ENCODE data around the gene IFITM5.

DNA sequence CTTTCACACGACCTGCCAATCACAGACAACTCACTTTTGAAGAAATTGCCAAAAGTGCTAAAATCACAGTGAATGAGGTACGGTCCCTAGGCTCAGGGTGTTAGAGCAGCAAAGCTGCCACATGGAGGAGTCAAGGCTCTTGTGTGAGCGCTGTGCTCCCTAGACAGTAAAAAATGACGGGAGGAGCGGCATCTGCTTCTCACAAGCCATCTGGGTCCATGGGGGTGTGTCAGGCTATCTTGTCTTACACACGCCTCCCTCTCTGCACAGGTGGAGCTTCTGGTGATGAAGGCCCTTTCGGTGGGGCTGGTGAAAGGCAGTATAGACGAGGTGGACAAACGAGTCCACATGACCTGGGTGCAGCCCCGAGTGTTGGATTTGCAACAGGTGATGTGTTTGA is 47.8 kb downstream of the IFITM5 start:
- peak in 2 of 3 experiments; percentile 19 to 27; a peak in 2 of 6 replicates for TF ChIP-seq CTCF (IDR thresholded peaks at IDR 0.05 in 2 of 3, conservative IDR thresholded peaks at IDR 0.05 in 1 of 3; ENCODE audit: insufficient read depth in 2 of 3, low read depth in 1 of 3, low read length in 3 of 3)
- no peak for TF ChIP-seq AFF4 (CRISPR knock-in tag; IDR thresholded peaks at IDR 0.05)
- no peak for TF ChIP-seq ZBED1 (IDR thresholded peaks at IDR 0.05)
- no peak for TF ChIP-seq CBX5 (IDR thresholded peaks at IDR 0.05; ENCODE audit: borderline replicate concordance, low read depth)
- TF ChIP-seq ATF7 (IDR thresholded peaks at IDR 0.05), result no peak
- no peak for TF ChIP-seq PCBP1 (IDR thresholded peaks at IDR 0.05; ENCODE audit: low read depth, low read length, poor library complexity, severe bottlenecking)
- TF ChIP-seq POLR3A (IDR thresholded peaks at IDR 0.05; ENCODE audit: borderline replicate concordance, extremely low read depth, insufficient read depth, insufficient read length), result no peak
- TF ChIP-seq FOXJ2 (tag; IDR thresholded peaks at IDR 0.05), result no peak
- TF ChIP-seq POLR2G (IDR thresholded peaks at IDR 0.05; ENCODE audit: low read depth, low read length), result no peak
- TF ChIP-seq PYGO2 (tag; IDR thresholded peaks at IDR 0.05), result no peak
- no peak for TF ChIP-seq MTA3 (IDR thresholded peaks at IDR 0.05; ENCODE audit: borderline replicate concordance)
- no peak for TF ChIP-seq CGGBP1 (CRISPR knock-in tag; IDR thresholded peaks at IDR 0.05)
- no peak for TF ChIP-seq GABPB2 (CRISPR knock-in tag; conservative IDR thresholded peaks at IDR 0.05)
- no peak for TF ChIP-seq EZH2 (IDR thresholded peaks at IDR 0.05; ENCODE audit: borderline replicate concordance, low read depth, low read length)

Measured in K562 (cell line).